Measurements from ENCODE around the gene FMO1. TPM values are rescaled to one million over a fixed set of nuclear protein-coding genes. Genes with fewer than 3 reads are reported as not detected.

The FMO1 gene
- total and polyA plus RNA-seq, 10 of the 15 experiments (the other 5 are each of a cell fraction or from before 2014, with no cell fraction given): not detected

GRCh38 chr1:171218661-171219060, 29.6 kb upstream of the FMO1 start:
- Histone ChIP-seq H3K27me3 (replicated peaks in 1 of 2; ENCODE audit: control insufficient read depth in 2 of 2, insufficient read depth in 2 of 2, low read length in 1 of 2) (no peaks in the 10 kb centered on the region), H3K4me1 (ENCODE audit: control insufficient read depth, insufficient read depth, low read length) (no peaks in the 10 kb centered on the region), H3K4me3 (no peak overlapping the region), H3K4me2 (ENCODE audit: control insufficient read depth, insufficient read depth) (no peak overlapping the region), H3K36me3 (ENCODE audit: control insufficient read depth in 2 of 2, insufficient read depth in 2 of 2, low read length in 1 of 2) (no peaks in the 10 kb centered on the region), H2AFZ (ENCODE audit: control insufficient read depth, low read depth, low read length) (no peak overlapping the region), H3K9ac (ENCODE audit: control insufficient read depth, insufficient read depth, low read length) (no peak overlapping the region), H3K27ac (ENCODE audit: control insufficient read depth, insufficient read depth) (no peak overlapping the region), H3K79me2 (ENCODE audit: control insufficient read depth, insufficient read depth, low read length) (no peaks in the 10 kb centered on the region), H4K20me1 (ENCODE audit: control insufficient read depth, insufficient read depth) (no peaks in the 10 kb centered on the region), H3K9me3 (replicated peaks; ENCODE audit: control insufficient read depth, insufficient read depth, low read length) (no peaks in the 10 kb centered on the region)
- intact Hi-C loops (cut with micrococcal nuclease; ENCODE audit: unreplicated experiment) (no loop called here), in situ Hi-C loops (cut with MboI) (no loop called here)
- no peak for DNase-seq (ENCODE audit: low read depth, low spot score)
- ChIA-PET CTCF (no interaction called here), SMC1A (ENCODE audit: uncharacterized antibody, unreplicated experiment) (no interaction called here), RAD21 (ENCODE audit: unreplicated experiment) (no interaction called here), POLR2A (no interaction called here)
- BruUV-seq (replicated peaks): no TSS peak
- TF ChIP-seq ASH2L (IDR thresholded peaks at IDR 0.05; ENCODE audit: borderline replicate concordance, low read depth): no peak
- TF ChIP-seq TARDBP (IDR thresholded peaks at IDR 0.05; ENCODE audit: borderline replicate concordance): no peak
- no peak for TF ChIP-seq MTA2 (IDR thresholded peaks at IDR 0.05; ENCODE audit: low read depth)
- TF ChIP-seq, protein P1, sequence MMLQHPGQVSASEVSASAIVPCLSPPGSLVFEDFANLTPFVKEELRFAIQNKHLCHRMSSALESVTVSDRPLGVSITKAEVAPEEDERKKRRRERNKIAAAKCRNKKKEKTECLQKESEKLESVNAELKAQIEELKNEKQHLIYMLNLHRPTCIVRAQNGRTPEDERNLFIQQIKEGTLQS (IDR thresholded peaks at IDR 0.05; ENCODE audit: borderline replicate concordance, extremely low read depth, low read depth, low read length): no peak
- no peak for TF ChIP-seq SP1 (IDR thresholded peaks at IDR 0.05; ENCODE audit: low read depth, low read length)
- TF ChIP-seq RELB (IDR thresholded peaks at IDR 0.05; ENCODE audit: low read depth): no peak
- no peak for TF ChIP-seq NFYA (IDR thresholded peaks at IDR 0.05; ENCODE audit: borderline replicate concordance, low read depth, low read length)
- no peak for TF ChIP-seq STAT3 (IDR thresholded peaks at IDR 0.05; ENCODE audit: low read depth, low read length)
- no peak for TF ChIP-seq JUND (IDR thresholded peaks at IDR 0.05; ENCODE audit: low read depth, low read length)
- TF ChIP-seq SPI1 (IDR thresholded peaks at IDR 0.05; ENCODE audit: borderline replicate concordance, insufficient read depth, low read depth, low read length): no peak
- TF ChIP-seq, protein P2, sequence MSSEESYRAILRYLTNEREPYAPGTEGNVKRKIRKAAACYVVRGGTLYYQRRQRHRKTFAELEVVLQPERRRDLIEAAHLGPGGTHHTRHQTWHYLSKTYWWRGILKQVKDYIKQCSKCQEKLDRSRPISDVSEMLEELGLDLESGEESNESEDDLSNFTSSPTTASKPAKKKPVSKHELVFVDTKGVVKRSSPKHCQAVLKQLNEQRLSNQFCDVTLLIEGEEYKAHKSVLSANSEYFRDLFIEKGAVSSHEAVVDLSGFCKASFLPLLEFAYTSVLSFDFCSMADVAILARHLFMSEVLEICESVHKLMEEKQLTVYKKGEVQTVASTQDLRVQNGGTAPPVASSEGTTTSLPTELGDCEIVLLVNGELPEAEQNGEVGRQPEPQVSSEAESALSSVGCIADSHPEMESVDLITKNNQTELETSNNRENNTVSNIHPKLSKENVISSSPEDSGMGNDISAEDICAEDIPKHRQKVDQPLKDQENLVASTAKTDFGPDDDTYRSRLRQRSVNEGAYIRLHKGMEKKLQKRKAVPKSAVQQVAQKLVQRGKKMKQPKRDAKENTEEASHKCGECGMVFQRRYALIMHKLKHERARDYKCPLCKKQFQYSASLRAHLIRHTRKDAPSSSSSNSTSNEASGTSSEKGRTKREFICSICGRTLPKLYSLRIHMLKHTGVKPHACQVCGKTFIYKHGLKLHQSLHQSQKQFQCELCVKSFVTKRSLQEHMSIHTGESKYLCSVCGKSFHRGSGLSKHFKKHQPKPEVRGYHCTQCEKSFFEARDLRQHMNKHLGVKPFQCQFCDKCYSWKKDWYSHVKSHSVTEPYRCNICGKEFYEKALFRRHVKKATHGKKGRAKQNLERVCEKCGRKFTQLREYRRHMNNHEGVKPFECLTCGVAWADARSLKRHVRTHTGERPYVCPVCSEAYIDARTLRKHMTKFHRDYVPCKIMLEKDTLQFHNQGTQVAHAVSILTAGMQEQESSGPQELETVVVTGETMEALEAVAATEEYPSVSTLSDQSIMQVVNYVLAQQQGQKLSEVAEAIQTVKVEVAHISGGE (CRISPR knock-in tag; IDR thresholded peaks at IDR 0.05): no peak
- TF ChIP-seq BMI1 (IDR thresholded peaks at IDR 0.05; ENCODE audit: borderline replicate concordance): no peak
- no peak for TF ChIP-seq RAD51 (IDR thresholded peaks at IDR 0.05)
- TF ChIP-seq SREBF2 (IDR thresholded peaks at IDR 0.05; ENCODE audit: low read length): no peak
- no peak for ATAC-seq
- no peak for FAIRE-seq
- WGBS (ENCODE audit: insufficient coverage, insufficient replicate concordance, low lambda C conversion rate, missing lambda C conversion rate): 41% methylated on average over 1 of the region's 1 CpG
